Limb (tissue), 2 donors: ENCODE data around the gene MATN1.

ENCODE experiments used
- DNase-seq, 2 donors: peaks; one replicate each; pipeline ENCODE4 v3.0.0-alpha.2; 2016; ENCODE audit errors: extremely low spot score in 2 of 2

MATN1 gene

GRCh38 chr1:30732277-30732996, 9.1 kb upstream of the MATN1 start:
- DNase-seq, result no peak

DNA sequence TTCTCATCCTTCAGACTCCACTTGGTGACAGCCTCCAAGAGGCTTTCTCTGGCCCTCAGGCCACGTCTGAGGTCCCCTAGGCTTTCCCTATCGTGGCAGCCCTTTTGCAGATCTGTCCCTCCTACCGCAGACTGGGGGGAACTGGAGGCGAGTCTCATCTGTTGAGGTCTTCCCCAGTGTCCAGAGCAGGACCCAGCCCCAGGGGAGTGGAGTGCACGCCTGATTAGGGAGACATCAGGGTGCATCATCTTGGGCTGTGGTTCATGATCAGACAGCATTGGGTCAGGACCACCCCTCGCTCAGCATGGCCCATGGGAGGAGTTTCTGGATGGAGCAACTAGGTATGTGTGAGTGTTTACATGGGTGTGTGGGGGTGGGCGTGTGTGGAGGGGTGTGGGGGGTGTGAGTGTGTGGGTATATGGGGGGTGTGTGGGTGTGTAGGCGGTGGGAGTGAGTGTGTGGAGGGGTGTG, 8.5 kb upstream of the MATN1 start:
- DNase-seq, result no peak

DNA sequence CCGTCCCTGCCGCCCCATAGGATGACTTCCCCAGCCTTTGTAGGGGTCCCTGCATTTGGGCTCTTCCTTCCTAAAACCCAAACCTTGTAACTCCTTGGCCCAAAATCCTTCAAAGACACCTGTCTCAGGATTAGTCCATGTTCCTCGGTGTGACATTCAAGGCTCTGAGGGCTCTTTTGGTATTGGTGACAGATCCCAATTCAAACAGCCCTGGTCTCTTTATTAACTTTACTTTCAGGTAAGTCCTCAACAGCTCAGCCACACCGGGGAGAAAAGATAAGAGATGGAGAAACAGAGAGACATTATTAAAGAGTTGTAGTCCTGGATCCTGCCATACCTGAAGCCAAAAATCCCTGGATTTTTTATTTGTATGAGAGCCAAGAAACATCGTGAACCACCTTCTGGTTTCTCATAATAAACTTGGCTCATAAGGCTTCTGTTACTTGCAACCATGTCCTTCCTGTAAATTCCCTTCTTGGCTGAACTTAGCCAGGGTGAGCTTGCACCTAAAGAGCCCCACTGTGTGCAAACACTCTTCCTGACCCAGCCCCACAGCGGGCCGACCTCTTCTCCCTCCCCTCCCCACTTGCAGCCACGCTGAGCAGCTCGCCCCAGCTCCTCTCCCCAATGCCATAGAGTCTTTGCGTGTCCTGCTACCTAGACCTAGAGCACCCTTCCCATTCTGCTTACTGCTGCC, 7.9 kb upstream of the MATN1 start:
- no peak for DNase-seq

- DNase-seq, result peak in 1 of 2 donors; percentile 65
Observed at GRCh38 chr1:30730346-30731108, 7.1 kb upstream of the MATN1 start.

DNA sequence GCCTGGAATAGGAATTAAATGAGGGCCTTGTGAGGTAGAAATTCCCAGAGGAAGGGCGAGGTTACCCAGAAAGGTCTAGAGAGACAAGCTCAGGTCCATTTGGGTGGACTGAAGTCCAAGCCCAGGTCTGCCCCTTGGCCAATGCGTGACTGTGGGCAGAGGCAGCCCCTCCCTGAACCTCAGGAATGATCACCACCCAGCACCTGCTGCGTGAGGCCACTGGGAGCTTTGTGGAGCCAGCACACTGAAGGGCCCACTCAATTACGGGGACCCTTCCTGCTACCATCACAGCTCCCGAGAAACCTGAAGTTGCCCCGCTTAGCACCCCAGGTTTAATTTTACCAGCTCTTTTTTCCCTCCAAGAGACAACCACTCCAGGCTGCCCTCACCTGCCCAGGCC, 6.5 kb upstream of the MATN1 start:
- no peak for DNase-seq

GRCh38 chr1:30728832-30729638, 5.7 kb upstream of the MATN1 start:
- DNase-seq, result no peak

GRCh38 chr1:30728340-30728739, 5.0 kb upstream of the MATN1 start:
- DNase-seq, result no peak

DNA sequence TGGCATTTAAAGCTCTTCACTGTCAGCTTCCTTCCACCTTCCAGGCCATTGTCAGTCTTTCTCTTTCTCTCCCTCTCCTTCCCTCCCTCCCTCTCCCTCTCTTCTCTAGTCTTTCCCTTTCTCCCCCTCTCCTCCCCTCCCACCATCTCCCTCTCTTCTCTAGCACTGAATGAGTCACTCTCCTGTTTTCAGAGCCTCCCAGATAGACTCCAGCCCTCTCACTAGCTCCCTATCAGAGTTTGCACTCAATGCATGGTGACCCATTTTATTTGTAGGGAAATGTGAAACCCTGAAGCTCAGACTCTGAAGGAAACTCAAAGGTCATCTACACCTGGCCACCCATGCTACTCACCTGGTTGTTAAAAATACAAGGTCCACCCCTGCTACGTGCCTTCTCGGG, 4.4 kb upstream of the MATN1 start:
- DNase-seq, result no peak

DNA sequence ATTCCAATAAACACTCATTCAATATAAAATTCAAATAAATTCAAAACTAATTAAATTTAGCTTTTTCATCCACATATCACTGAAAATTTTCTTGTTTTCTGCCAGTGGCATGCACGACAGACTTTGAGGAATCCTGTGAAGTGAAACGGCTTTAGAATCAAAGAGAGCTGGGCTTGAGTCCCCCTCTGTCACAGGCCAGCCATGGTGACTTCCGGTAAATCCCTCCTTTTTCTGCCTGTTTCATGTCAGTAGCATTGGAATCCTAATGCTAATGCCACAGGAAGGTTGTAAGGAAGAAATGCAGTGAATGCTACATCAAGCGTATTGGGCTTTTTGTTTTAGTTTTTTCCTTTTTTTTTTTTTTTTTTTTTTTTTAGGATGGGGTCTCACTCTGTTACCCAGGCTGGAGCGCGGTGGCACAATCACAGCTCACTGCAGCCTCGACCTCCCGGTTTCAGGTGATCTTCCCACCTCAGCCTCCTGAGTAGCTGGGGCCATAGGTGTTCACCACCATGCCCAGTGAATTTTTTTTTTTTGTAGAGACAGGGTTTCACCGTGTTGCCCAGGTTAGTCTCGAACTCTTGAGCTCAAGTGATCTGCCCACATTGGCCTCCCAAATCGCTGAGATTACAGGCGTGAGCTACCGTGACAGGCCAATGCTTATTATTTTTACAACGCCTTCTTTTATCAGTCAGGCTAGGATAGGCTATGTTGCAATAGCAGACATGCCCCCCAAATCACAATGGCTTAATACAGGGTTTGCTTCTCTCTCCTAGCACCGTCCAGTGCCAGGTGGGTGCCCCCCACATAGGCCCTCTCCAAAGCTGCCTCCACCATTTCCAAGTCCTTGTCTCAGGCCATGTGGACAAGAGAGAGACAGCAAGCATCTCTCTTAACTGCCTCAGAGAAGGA, 3.6 kb upstream of the MATN1 start:
- no peak for DNase-seq

GRCh38 chr1:30726236-30726635, 2.9 kb upstream of the MATN1 start:
- peak in 1 of 2 donors; percentile 64 for DNase-seq

DNA sequence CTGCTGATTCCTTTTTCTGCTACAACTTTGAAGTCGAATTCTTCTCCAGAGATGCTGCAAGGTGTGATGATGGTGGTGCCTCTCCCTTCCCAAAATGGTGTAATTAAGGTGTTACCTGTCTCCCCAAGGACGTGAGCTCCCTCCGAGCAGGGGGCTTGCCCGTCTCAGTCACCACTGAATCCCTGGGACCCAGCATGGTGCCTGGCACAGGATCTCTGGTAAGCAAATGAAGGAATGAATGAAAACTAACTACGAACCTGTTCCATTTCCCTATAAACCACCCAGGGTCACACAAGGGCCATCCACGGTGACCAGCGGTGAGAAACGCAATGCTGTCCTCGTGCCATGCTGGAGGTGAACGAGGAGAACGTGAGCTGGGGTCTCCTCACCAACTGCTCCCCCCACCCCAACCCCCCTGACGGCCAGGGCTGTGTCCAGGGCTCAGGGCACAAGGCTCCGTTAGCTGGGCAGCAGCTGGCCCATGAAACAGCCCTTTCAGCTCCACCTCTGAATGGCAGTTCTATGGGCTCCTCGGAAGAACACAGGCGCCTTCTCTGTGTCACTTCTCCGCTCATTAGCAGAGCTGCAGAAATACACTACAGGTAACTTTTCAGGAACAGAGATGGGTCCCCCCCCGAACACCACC, 2.2 kb upstream of the MATN1 start:
- no peak for DNase-seq

DNA sequence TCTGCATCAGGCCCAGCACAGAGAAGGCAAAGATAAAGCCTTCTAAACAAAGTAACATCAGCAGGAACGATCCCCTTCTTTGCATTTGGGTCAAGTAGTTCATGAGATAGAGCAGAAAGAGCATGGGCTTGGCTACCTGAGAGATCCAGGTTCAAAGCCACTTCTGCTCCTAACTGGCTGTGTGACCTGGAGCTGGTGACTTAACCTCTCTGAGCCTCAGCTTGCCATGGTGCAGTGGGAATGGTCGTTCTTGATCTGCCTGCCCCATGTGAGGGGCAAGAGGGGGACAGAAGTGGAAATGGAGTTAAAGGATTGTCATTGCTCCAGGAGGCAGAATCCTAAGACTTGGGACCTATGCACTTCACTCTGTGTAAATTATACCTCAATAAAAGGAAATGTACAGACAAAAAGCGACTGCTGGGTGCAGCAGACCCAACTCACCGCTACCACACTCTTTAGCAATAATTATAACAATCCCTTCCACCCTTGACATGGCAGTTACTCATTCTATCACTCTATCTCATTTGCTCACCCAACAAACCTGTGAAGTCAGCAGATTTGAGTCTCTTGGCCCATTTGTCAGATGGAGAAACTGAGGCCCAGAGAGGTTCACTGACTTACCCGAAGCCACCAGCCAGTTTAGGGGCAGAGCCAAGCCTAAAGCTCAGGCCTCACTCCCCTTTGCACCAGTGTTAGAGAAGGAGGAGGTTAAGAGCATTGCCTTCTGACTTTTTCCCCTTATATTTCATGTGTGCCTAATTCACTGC, 1.5 kb upstream of the MATN1 start:
- no peak for DNase-seq

DNA sequence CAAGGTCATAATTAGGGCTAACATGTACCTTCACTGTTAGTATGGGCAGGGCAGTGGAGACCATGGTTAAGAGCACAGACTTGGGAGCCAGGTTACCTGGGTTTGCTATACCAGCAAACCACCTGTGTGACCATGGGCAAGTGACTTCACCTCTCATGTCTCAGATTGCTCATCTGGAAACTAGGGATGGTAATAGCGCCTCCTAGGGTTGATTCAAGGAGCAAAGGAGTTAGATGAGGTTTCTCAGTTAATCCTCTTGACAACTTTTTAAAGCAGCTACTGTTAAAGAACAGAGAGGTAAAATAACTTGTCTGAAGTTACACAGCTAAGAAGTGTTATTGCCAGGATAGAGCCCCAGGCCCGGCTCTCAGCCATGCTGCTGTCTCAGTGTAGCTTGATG, 790 bp upstream of the MATN1 start:
- no peak for DNase-seq

- DNase-seq, result no peak
Observed at GRCh38 chr1:30721812-30722537, 1.4 kb downstream of the MATN1 start.

DNA sequence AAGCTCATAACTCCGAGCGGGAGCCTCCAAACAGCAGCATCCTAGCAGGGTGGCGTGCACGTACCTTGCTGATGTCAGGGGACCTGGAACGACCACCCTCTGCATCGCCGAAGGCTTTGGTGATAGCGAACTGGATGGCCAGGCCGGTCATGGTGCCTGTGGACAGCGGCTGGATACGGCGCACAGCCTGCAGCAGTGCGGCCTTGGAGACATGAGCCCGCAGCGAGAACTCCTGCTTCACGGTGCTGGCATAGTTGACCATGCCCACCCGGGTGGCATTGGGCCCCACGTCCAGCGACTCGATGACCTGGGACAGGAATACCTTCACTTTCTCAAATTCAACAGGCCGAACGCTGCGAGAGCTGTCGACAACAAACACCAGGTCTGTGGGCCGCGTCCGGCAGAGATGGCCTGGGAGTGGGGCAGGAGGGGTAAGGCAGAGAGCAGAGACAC, 2.0 kb downstream of the MATN1 start:
- DNase-seq, result no peak

- DNase-seq, result no peak
Observed at GRCh38 chr1:30720271-30721223, 2.8 kb downstream of the MATN1 start.
